IMR-90 (cell line): ENCODE data around the gene CCDC116.

Experiments
- BHLHE40 ChIP-seq: fragments of 150-350 bp; IDR thresholded peaks from 2 replicates; pipeline ENCODE4 v1.6.1; 2016; ENCODE audit warnings: mild to moderate bottlenecking, low read depth, low read length
- CEBPB ChIP-seq: IDR thresholded peaks from 2 replicates; pipeline ENCODE4 v1.6.1; 2012; ENCODE audit warnings: low read depth, low read length, improper control_type of control experiment
- CHD1 ChIP-seq: IDR thresholded peaks from 2 replicates; pipeline ENCODE4 v1.6.1; 2012; ENCODE audit warnings: low read depth, low read length, improper control_type of control experiment
- MAFK ChIP-seq: IDR thresholded peaks from 2 replicates; pipeline ENCODE4 v1.6.1; 2012; ENCODE audit warnings: low read depth, low read length, improper control_type of control experiment
- MAZ ChIP-seq: IDR thresholded peaks from 2 replicates; pipeline ENCODE4 v1.6.1; 2012; ENCODE audit warnings: low read depth, mild to moderate bottlenecking, low read length, improper control_type of control experiment, moderate library complexity, borderline replicate concordance
- MXI1 ChIP-seq: IDR thresholded peaks from 2 replicates; pipeline ENCODE4 v1.6.1; 2012; ENCODE audit warnings: low read depth, mild to moderate bottlenecking, low read length, moderate library complexity, borderline replicate concordance
- POLR2A ChIP-seq: IDR thresholded peaks from 2 replicates; pipeline ENCODE4 v1.6.1; 2012; ENCODE audit warnings: mild to moderate bottlenecking, low read depth, low read length
- RAD21 ChIP-seq: IDR thresholded peaks from 2 replicates; pipeline ENCODE4 v1.6.1; 2012; ENCODE audit warnings: low read length, improper control_type of control experiment
- RCOR1 ChIP-seq: IDR thresholded peaks from 2 replicates; pipeline ENCODE4 v1.6.1; 2012; ENCODE audit warnings: mild to moderate bottlenecking, low read length, improper control_type of control experiment; ENCODE audit not compliant: insufficient replicate concordance
- RFX5 ChIP-seq: IDR thresholded peaks from 2 replicates; pipeline ENCODE4 v1.8.0; 2012; ENCODE audit warnings: low read depth, mild to moderate bottlenecking, low read length, moderate library complexity
- SMC3 ChIP-seq: fragments of 150-350 bp; IDR thresholded peaks from 2 replicates; pipeline ENCODE4 v1.6.1; 2016; ENCODE audit warnings: low read depth, mild to moderate bottlenecking, antibody characterized with exemption, low read length, moderate library complexity
- TF ChIP-seq, protein P1 (sequence below): conservative IDR thresholded peaks from 2 replicates; pipeline ENCODE4 v1.5.1; 2012; ENCODE audit warnings: mild to moderate bottlenecking, low read depth, low read length, improper control_type of control experiment
- TF ChIP-seq, protein P2 (sequence below): fragments of 150-350 bp; IDR thresholded peaks from 2 replicates; pipeline ENCODE4 v1.6.1; 2016; ENCODE audit warnings: low read depth, mild to moderate bottlenecking, low read length, moderate library complexity, borderline replicate concordance

DNA sequence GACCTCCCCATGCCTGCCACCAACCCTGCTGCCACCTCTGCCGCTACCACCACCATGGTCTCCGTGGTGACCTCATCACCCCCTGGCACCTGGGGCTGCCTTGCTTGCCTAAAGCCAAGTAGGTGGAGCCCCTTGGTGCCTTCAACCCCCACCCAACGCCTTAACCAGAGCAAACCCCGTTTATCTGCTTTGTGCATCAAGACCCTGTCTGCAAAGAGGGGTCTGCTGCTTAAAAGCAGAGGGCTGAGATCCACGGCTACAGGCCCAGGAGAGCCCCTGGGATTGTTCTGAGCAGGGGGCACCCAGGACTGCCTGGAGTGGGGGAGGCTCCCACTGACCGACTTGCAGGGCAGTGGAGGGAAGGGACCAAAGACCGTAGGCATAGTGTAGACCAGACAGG is 28.3 kb downstream of the CCDC116 start:
- TF ChIP-seq, protein P1, sequence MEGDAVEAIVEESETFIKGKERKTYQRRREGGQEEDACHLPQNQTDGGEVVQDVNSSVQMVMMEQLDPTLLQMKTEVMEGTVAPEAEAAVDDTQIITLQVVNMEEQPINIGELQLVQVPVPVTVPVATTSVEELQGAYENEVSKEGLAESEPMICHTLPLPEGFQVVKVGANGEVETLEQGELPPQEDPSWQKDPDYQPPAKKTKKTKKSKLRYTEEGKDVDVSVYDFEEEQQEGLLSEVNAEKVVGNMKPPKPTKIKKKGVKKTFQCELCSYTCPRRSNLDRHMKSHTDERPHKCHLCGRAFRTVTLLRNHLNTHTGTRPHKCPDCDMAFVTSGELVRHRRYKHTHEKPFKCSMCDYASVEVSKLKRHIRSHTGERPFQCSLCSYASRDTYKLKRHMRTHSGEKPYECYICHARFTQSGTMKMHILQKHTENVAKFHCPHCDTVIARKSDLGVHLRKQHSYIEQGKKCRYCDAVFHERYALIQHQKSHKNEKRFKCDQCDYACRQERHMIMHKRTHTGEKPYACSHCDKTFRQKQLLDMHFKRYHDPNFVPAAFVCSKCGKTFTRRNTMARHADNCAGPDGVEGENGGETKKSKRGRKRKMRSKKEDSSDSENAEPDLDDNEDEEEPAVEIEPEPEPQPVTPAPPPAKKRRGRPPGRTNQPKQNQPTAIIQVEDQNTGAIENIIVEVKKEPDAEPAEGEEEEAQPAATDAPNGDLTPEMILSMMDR = no peak
- TF ChIP-seq MXI1 (no peak), RCOR1 (no peak), RAD21 (no peak), POLR2A (no peak), MAZ (no peak), RFX5 (no peak), CEBPB (no peak), BHLHE40 (no peak), CHD1 (no peak), MAFK (no peak), SMC3 (no peak)
- TF ChIP-seq, protein P2, sequence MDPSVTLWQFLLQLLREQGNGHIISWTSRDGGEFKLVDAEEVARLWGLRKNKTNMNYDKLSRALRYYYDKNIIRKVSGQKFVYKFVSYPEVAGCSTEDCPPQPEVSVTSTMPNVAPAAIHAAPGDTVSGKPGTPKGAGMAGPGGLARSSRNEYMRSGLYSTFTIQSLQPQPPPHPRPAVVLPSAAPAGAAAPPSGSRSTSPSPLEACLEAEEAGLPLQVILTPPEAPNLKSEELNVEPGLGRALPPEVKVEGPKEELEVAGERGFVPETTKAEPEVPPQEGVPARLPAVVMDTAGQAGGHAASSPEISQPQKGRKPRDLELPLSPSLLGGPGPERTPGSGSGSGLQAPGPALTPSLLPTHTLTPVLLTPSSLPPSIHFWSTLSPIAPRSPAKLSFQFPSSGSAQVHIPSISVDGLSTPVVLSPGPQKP = no peak
